Measurements from ENCODE around the gene LZTFL1. TPM values are rescaled to one million over a fixed set of nuclear protein-coding genes. Genes with fewer than 3 reads are reported as not detected.

The LZTFL1 gene
- total and polyA plus RNA-seq, 4 donors: 3.4 to 11.8 (median 5.7) TPM

DNA sequence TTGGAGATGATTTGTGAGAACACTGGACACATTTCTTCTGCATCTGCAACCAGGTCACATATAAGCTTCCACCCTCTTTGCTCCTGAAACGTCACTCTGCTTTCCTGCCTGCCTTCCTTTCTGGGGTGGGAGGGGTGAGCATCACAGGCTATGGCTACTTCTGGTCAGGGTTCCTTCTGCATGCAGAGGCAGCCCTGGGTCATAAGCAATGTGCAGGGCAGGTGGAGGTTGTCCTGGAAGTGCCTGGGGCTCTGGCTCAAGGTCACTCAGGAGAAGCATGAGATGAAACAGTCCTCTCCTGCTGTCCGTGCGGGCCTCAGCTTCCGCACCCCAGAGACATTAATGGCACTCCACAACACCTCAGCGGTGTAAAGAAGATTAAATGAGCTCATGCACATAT lies 60.6 kb downstream of the LZTFL1 start:
- Histone ChIP-seq H3K9me3 (ENCODE audit: control insufficient read depth in 4 of 4, low read length in 3 of 4) (no peaks in the 10 kb centered on the region), H3K4me1 (ENCODE audit: control insufficient read depth in 4 of 4, insufficient read depth in 4 of 4, low read length in 3 of 4) (peaks cover 0 to 13% (median 7%) of the 10 kb centered on the region in 4 donors), H3K9ac (ENCODE audit: low read depth in 1 of 2, low read length in 2 of 2) (no peak overlapping the region), H3K36me3 (ENCODE audit: control insufficient read depth in 4 of 4, insufficient read depth in 3 of 4, low read depth in 1 of 4, low read length in 3 of 4) (no peaks in the 10 kb centered on the region), H3K4me3 (ENCODE audit: low read depth in 1 of 3, low read length in 3 of 3) (no peak overlapping the region), H3K27ac (ENCODE audit: low read depth in 1 of 2, low read length in 2 of 2) (no peak overlapping the region), H3K27me3 (ENCODE audit: control insufficient read depth in 4 of 4, insufficient read depth in 4 of 4, low read length in 3 of 4) (no peaks in the 10 kb centered on the region)
- DNase-seq (ENCODE audit: low spot score): peak; percentile 6
- TF ChIP-seq JUND (IDR thresholded peaks at IDR 0.05): no peak
- TF ChIP-seq, protein P1, sequence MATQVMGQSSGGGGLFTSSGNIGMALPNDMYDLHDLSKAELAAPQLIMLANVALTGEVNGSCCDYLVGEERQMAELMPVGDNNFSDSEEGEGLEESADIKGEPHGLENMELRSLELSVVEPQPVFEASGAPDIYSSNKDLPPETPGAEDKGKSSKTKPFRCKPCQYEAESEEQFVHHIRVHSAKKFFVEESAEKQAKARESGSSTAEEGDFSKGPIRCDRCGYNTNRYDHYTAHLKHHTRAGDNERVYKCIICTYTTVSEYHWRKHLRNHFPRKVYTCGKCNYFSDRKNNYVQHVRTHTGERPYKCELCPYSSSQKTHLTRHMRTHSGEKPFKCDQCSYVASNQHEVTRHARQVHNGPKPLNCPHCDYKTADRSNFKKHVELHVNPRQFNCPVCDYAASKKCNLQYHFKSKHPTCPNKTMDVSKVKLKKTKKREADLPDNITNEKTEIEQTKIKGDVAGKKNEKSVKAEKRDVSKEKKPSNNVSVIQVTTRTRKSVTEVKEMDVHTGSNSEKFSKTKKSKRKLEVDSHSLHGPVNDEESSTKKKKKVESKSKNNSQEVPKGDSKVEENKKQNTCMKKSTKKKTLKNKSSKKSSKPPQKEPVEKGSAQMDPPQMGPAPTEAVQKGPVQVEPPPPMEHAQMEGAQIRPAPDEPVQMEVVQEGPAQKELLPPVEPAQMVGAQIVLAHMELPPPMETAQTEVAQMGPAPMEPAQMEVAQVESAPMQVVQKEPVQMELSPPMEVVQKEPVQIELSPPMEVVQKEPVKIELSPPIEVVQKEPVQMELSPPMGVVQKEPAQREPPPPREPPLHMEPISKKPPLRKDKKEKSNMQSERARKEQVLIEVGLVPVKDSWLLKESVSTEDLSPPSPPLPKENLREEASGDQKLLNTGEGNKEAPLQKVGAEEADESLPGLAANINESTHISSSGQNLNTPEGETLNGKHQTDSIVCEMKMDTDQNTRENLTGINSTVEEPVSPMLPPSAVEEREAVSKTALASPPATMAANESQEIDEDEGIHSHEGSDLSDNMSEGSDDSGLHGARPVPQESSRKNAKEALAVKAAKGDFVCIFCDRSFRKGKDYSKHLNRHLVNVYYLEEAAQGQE (IDR thresholded peaks at IDR 0.05): no peak
- TF ChIP-seq, protein P2, sequence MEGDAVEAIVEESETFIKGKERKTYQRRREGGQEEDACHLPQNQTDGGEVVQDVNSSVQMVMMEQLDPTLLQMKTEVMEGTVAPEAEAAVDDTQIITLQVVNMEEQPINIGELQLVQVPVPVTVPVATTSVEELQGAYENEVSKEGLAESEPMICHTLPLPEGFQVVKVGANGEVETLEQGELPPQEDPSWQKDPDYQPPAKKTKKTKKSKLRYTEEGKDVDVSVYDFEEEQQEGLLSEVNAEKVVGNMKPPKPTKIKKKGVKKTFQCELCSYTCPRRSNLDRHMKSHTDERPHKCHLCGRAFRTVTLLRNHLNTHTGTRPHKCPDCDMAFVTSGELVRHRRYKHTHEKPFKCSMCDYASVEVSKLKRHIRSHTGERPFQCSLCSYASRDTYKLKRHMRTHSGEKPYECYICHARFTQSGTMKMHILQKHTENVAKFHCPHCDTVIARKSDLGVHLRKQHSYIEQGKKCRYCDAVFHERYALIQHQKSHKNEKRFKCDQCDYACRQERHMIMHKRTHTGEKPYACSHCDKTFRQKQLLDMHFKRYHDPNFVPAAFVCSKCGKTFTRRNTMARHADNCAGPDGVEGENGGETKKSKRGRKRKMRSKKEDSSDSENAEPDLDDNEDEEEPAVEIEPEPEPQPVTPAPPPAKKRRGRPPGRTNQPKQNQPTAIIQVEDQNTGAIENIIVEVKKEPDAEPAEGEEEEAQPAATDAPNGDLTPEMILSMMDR (IDR thresholded peaks at IDR 0.05; ENCODE audit: low read depth, low read length, missing input control): no peak
- TF ChIP-seq, protein P3, sequence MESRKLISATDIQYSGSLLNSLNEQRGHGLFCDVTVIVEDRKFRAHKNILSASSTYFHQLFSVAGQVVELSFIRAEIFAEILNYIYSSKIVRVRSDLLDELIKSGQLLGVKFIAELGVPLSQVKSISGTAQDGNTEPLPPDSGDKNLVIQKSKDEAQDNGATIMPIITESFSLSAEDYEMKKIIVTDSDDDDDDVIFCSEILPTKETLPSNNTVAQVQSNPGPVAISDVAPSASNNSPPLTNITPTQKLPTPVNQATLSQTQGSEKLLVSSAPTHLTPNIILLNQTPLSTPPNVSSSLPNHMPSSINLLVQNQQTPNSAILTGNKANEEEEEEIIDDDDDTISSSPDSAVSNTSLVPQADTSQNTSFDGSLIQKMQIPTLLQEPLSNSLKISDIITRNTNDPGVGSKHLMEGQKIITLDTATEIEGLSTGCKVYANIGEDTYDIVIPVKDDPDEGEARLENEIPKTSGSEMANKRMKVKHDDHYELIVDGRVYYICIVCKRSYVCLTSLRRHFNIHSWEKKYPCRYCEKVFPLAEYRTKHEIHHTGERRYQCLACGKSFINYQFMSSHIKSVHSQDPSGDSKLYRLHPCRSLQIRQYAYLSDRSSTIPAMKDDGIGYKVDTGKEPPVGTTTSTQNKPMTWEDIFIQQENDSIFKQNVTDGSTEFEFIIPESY (IDR thresholded peaks at IDR 0.05): no peak
- TF ChIP-seq, protein P4, sequence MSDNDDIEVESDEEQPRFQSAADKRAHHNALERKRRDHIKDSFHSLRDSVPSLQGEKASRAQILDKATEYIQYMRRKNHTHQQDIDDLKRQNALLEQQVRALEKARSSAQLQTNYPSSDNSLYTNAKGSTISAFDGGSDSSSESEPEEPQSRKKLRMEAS (IDR thresholded peaks at IDR 0.05): no peak
- TF ChIP-seq EGR1 (IDR thresholded peaks at IDR 0.05; ENCODE audit: low read depth in 2 of 2): no peak
- TF ChIP-seq HNF4A (conservative IDR thresholded peaks at IDR 0.05): no peak
- TF ChIP-seq, protein P5, sequence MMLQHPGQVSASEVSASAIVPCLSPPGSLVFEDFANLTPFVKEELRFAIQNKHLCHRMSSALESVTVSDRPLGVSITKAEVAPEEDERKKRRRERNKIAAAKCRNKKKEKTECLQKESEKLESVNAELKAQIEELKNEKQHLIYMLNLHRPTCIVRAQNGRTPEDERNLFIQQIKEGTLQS (IDR thresholded peaks at IDR 0.05): no peak
- TF ChIP-seq RAD21 (IDR thresholded peaks at IDR 0.05): no peak
- TF ChIP-seq GABPA (IDR thresholded peaks at IDR 0.05 in 1 of 2, conservative IDR thresholded peaks at IDR 0.05 in 1 of 2): no peak
- TF ChIP-seq FOXA2 (IDR thresholded peaks at IDR 0.05): no peak
- TF ChIP-seq NR2F2 (IDR thresholded peaks at IDR 0.05): no peak
- WGBS: 88% methylated on average over 5 of the region's 5 CpGs
